Transverse colon (tissue), 4 donors: ENCODE data around the gene ARMCX2.

Experiments
- CTCF ChIP-seq, 5 experiments: fragments of 200-600 bp in 3 of 5; fragments of 450-650 bp in 2 of 5; sonication (generic) in 3 of 5; IDR thresholded peaks; 1 replicate in 2 of 5; 2 replicates in 3 of 5; pipeline ENCODE4 v1.5.1; 2016 to 2017; ENCODE audit warnings: antibody characterized with exemption in 5 of 5, inconsistent platforms in 3 of 5, mild to moderate bottlenecking in 2 of 5, moderate library complexity in 1 of 5
- POLR2A ChIP-seq: fragments of 450-650 bp; IDR thresholded peaks from one replicate; pipeline ENCODE4 v1.6.1; 2016; ENCODE audit warnings: antibody characterized with exemption, mild to moderate bottlenecking, moderate library complexity
- POLR2AphosphoS5 ChIP-seq, 3 donors: sonication (generic); formaldehyde crosslinking; IDR thresholded peaks; one replicate each; pipeline ENCODE4 v1.6.1; 2016; ENCODE audit warnings: antibody characterized with exemption in 3 of 3

- no peak for TF ChIP-seq CTCF (IDR thresholded peaks at IDR 0.05)
- no peak for TF ChIP-seq POLR2A
- TF ChIP-seq POLR2AphosphoS5 (IDR thresholded peaks at IDR 0.05), result no peak
Observed at GRCh38 chrX:101686574-101686973, 26.9 kb upstream of the ARMCX2 start.
